ENCODE results near the gene GTPBP6.
"Not testable (repeated sequence)": the region's sequence is repeated elsewhere in the genome, so short reads cannot be mapped to it uniquely, and the experiment has no call there.

Gene GTPBP6

GRCh38 chrX:302975-303374, 15.6 kb downstream of the GTPBP6 start:
- H3K36me3 Mint-ChIP-seq: peaks cover 12% of the 10 kb centered on the region
- no peak overlapping the region for H3K4me3 Mint-ChIP-seq
- no peak overlapping the region for H3K27ac Mint-ChIP-seq
- no peaks in the 10 kb centered on the region for H3K9me3 Mint-ChIP-seq
- H3K27me3 Mint-ChIP-seq: no peaks in the 10 kb centered on the region
- H3K4me1 Mint-ChIP-seq: no peaks in the 10 kb centered on the region

GRCh38 chrX:300334-300733, 18.3 kb downstream of the GTPBP6 start:
- no peak overlapping the region for H3K27ac Mint-ChIP-seq

GRCh38 chrX:298993-299392, 19.6 kb downstream of the GTPBP6 start:
- Mint-ChIP-seq H3K36me3 (peaks cover 7% of the 10 kb centered on the region), H3K9me3 (no peaks in the 10 kb centered on the region), H3K4me1 (no peaks in the 10 kb centered on the region), H3K27ac (no peak overlapping the region), H3K4me3 (no peak overlapping the region), H3K27me3 (no peaks in the 10 kb centered on the region)

More at GRCh38 chrX:300334-300733, 18.3 kb downstream of the GTPBP6 start:
- Mint-ChIP-seq H3K36me3 (peaks cover 9% of the 10 kb centered on the region), H3K27me3 (no peaks in the 10 kb centered on the region), H3K9me3 (no peaks in the 10 kb centered on the region), H3K4me3 (no peak overlapping the region), H3K4me1 (no peaks in the 10 kb centered on the region)

- Mint-ChIP-seq H3K4me1 (no peaks in the 10 kb centered on the region), H3K27me3 (no peaks in the 10 kb centered on the region), H3K9me3 (no peaks in the 10 kb centered on the region), H3K36me3 (peaks cover 5% of the 10 kb centered on the region), H3K4me3 (no peak overlapping the region), H3K27ac (no peak overlapping the region)
Observed at GRCh38 chrX:295136-295535, 23.5 kb downstream of the GTPBP6 start.

GRCh38 chrX:292900-293897, 25.4 kb downstream of the GTPBP6 start:
- H3K4me1 Mint-ChIP-seq: no peaks in the 10 kb centered on the region
- no peak overlapping the region for H3K27ac Mint-ChIP-seq
- H3K9me3 Mint-ChIP-seq: no peaks in the 10 kb centered on the region
- no peak overlapping the region for H3K4me3 Mint-ChIP-seq
- H3K27me3 Mint-ChIP-seq: no peaks in the 10 kb centered on the region
- peaks cover 5% of the 10 kb centered on the region for H3K36me3 Mint-ChIP-seq

GRCh38 chrX:291411-291901, 27.1 kb downstream of the GTPBP6 start:
- Mint-ChIP-seq H3K36me3 (peaks cover 5% of the 10 kb centered on the region), H3K27me3 (no peaks in the 10 kb centered on the region), H3K4me3 (no peak overlapping the region), H3K27ac (no peak overlapping the region), H3K4me1 (no peaks in the 10 kb centered on the region), H3K9me3 (no peaks in the 10 kb centered on the region)

GRCh38 chrX:290476-291166, 28.0 kb downstream of the GTPBP6 start:
- peaks cover 5% of the 10 kb centered on the region for H3K36me3 Mint-ChIP-seq
- no peaks in the 10 kb centered on the region for H3K4me1 Mint-ChIP-seq
- no peaks in the 10 kb centered on the region for H3K9me3 Mint-ChIP-seq
- no peak overlapping the region for H3K4me3 Mint-ChIP-seq
- H3K27ac Mint-ChIP-seq: no peak overlapping the region
- no peaks in the 10 kb centered on the region for H3K27me3 Mint-ChIP-seq

- Mint-ChIP-seq H3K27me3 (no peaks in the 10 kb centered on the region), H3K27ac (no peak overlapping the region), H3K4me1 (peaks cover 5% of the 10 kb centered on the region), H3K36me3 (peaks cover 3% of the 10 kb centered on the region), H3K4me3 (no peak overlapping the region), H3K9me3 (no peaks in the 10 kb centered on the region)
Observed at GRCh38 chrX:288561-288991, 30.0 kb downstream of the GTPBP6 start.

GRCh38 chrX:287670-288069, 30.9 kb downstream of the GTPBP6 start:
- H3K4me3 Mint-ChIP-seq: no peak overlapping the region
- H3K9me3 Mint-ChIP-seq: no peaks in the 10 kb centered on the region
- peaks cover 5% of the 10 kb centered on the region for H3K4me1 Mint-ChIP-seq
- no peak overlapping the region for H3K27ac Mint-ChIP-seq
- H3K27me3 Mint-ChIP-seq: no peaks in the 10 kb centered on the region
- H3K36me3 Mint-ChIP-seq: no peaks in the 10 kb centered on the region

- Mint-ChIP-seq H3K36me3 (no peaks in the 10 kb centered on the region), H3K4me1 (peaks cover 9% of the 10 kb centered on the region), H3K4me3 (peak overlapping the region; percentile 78), H3K9me3 (no peaks in the 10 kb centered on the region), H3K27me3 (no peaks in the 10 kb centered on the region), H3K27ac (no peak overlapping the region)
Observed at GRCh38 chrX:285076-285677, 33.4 kb downstream of the GTPBP6 start.

- Mint-ChIP-seq H3K4me3 (peak overlapping the region; percentile 94), H3K9me3 (no peaks in the 10 kb centered on the region), H3K27me3 (no peaks in the 10 kb centered on the region), H3K27ac (peak overlapping the region; percentile 97), H3K4me1 (peaks cover 22% of the 10 kb centered on the region), H3K36me3 (no peaks in the 10 kb centered on the region)
Observed at GRCh38 chrX:283115-283845, 35.3 kb downstream of the GTPBP6 start.

- H3K27me3 Mint-ChIP-seq, H3K36me3 Mint-ChIP-seq, H3K9me3 Mint-ChIP-seq, H3K27ac Mint-ChIP-seq: not testable (repeated sequence)
- Mint-ChIP-seq H3K4me3 (peak overlapping the region; percentile 55), H3K4me1 (peaks cover 25% of the 10 kb centered on the region)
Observed at GRCh38 chrX:282000-282681, 36.5 kb downstream of the GTPBP6 start.

GRCh38 chrX:281166-281999, 37.2 kb downstream of the GTPBP6 start, which contains the start of gene PLCXD1:
PLCXD1 (plus strand) TSS chrX:281381; CDS start chrX:284188, 2,807 bp downstream.
- no peak within 1 kb of the TSS for H3K27ac Mint-ChIP-seq
- H3K4me3 Mint-ChIP-seq: peak within 1 kb of the TSS; percentile 55
- H3K36me3 Mint-ChIP-seq: no peaks in the 10 kb centered on the region
- no peaks in the 10 kb centered on the region for H3K27me3 Mint-ChIP-seq
- H3K4me1 Mint-ChIP-seq: peaks cover 25% of the 10 kb centered on the region
- no peaks in the 10 kb centered on the region for H3K9me3 Mint-ChIP-seq

- not testable (repeated sequence) for H3K36me3 Mint-ChIP-seq
Observed at GRCh38 chrX:280722-281121, 37.9 kb downstream of the GTPBP6 start.

More at GRCh38 chrX:280722-281121, 37.9 kb downstream of the GTPBP6 start:
- H3K4me3 Mint-ChIP-seq, H3K27me3 Mint-ChIP-seq, H3K9me3 Mint-ChIP-seq, H3K27ac Mint-ChIP-seq: not testable (repeated sequence)
- H3K4me1 Mint-ChIP-seq: peaks cover 25% of the 10 kb centered on the region

All from activated naive CD4-positive, alpha-beta T cell treated with anti-CD3 and anti-CD28 coated beads, Interleukin-2, amount 50 U/mL, for 24 hours (primary cell).